ENCODE results near the gene GRIA1. TPM values are rescaled to one million over a fixed set of nuclear protein-coding genes. Genes with fewer than 3 reads are reported as not detected.

The GRIA1 gene
- polyA plus RNA-seq, 2 donors = 0.01 TPM; not detected in 1

DNA sequence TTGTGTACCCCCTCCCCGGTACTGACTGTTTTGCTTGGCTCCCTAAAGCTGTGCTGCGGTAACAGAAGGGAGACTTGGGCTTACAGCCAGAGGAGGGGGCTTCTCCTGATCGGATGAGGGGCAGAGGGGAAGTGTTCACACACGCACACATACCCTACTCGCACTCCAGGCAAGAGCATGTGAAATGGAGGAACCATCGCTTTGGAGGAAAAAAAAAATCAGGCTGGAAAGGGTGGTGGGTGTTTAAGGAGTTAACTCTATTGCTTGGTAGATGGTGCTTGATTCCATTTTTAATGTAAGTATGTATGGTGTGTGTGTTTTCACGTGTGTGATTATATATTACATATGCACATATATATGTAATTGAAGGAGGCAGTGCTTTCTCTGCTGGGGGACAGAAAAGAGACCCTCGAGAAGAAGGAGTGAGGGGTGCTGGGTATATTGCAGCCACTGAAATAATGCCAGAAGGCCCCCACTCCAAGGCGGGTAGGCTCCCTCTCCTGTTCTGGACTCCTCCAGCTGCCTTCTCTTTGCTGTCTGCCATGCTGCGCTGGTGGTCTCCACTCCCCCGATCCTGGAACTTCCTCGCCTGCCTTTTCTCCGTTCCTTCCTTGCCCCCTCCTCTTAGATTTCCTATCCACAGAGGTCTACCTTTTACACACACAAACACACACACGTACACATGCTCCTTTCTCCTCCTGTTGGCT is 721 bp downstream of the GRIA1 start:
- Histone ChIP-seq H3K27me3 (ENCODE audit: control insufficient read depth in 1 of 2, insufficient read depth in 2 of 2, low read length in 2 of 2) (no peaks in the 10 kb centered on the region), H3K4me3 (ENCODE audit: low read depth in 1 of 2, low read length in 2 of 2) (no peak overlapping the region), H3K9me3 (ENCODE audit: control insufficient read depth in 2 of 2, insufficient read depth in 1 of 2, low read depth in 1 of 2, low read length in 1 of 2) (no peaks in the 10 kb centered on the region), H3K4me1 (ENCODE audit: control insufficient read depth in 2 of 2, insufficient read depth in 2 of 2, low read length in 1 of 2) (no peaks in the 10 kb centered on the region), H3K27ac (ENCODE audit: low read depth in 2 of 2, low read length in 1 of 2) (no peak overlapping the region), H3K36me3 (ENCODE audit: control insufficient read depth in 2 of 2, insufficient read depth in 2 of 2, low read length in 1 of 2) (no peaks in the 10 kb centered on the region)
- WGBS, 2 donors = 24% methylated on average over 14 of the region's 14 CpGs

DNA sequence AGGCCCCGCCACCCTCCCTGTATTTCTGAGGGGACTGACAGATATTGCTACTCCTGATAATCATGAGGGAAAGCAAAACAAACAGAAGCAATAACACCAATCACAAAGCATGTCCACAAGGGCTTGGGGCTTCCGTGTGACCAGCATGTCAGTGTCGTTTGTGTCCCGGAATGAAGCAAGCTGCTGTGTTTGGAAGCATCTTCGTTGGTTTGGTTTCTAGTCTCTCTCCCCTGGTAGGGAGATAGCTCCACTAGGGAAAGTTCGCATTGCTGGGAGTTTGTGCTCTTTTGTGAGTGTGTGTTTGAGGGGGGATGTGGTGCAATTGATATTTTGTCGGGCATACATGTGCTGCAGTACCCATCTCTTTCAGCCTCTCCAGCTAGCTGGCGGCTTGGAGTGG is 1.4 kb downstream of the GRIA1 start:
- no peak overlapping the region for H3K27ac ChIP-seq (ENCODE audit: low read depth in 2 of 2, low read length in 1 of 2)
- no peaks in the 10 kb centered on the region for H3K36me3 ChIP-seq (ENCODE audit: control insufficient read depth in 2 of 2, insufficient read depth in 2 of 2, low read length in 1 of 2)
- H3K27me3 ChIP-seq (ENCODE audit: control insufficient read depth in 1 of 2, insufficient read depth in 2 of 2, low read length in 2 of 2) = no peaks in the 10 kb centered on the region
- no peaks in the 10 kb centered on the region for H3K4me1 ChIP-seq (ENCODE audit: control insufficient read depth in 2 of 2, insufficient read depth in 2 of 2, low read length in 1 of 2)
- no peak overlapping the region for H3K4me3 ChIP-seq (ENCODE audit: low read depth in 1 of 2, low read length in 2 of 2)
- no peaks in the 10 kb centered on the region for H3K9me3 ChIP-seq (ENCODE audit: control insufficient read depth in 2 of 2, insufficient read depth in 1 of 2, low read depth in 1 of 2, low read length in 1 of 2)
- 45 to 46% methylated on average over 8 of the region's 8 CpGs for WGBS, 2 donors

DNA sequence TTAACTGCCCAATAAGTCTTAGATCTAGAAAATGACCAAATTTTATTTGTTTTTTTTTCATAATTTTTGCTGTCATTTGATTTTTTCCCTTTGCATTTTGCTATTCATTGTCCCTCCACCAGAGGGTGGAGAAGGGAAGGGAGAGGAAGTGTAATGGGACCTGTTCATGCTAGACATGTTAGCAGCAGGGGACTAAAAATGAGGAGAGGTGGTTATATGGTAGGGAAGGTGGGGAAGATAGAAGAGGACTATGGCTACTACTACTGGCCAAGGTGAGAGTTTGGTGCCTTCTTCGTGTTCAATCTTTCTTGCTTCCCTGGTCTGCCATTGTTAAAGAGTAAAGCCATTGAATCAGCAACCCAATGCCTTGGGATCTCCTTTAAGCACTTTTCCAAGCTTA is 6.4 kb downstream of the GRIA1 start:
- Histone ChIP-seq H3K4me3 (ENCODE audit: low read depth in 1 of 2, low read length in 2 of 2) (no peak overlapping the region), H3K27me3 (ENCODE audit: control insufficient read depth in 1 of 2, insufficient read depth in 2 of 2, low read length in 2 of 2) (no peaks in the 10 kb centered on the region), H3K36me3 (ENCODE audit: control insufficient read depth in 2 of 2, insufficient read depth in 2 of 2, low read length in 1 of 2) (no peaks in the 10 kb centered on the region), H3K4me1 (ENCODE audit: control insufficient read depth in 2 of 2, insufficient read depth in 2 of 2, low read length in 1 of 2) (no peaks in the 10 kb centered on the region), H3K27ac (ENCODE audit: low read depth in 2 of 2, low read length in 1 of 2) (no peak overlapping the region), H3K9me3 (ENCODE audit: control insufficient read depth in 2 of 2, insufficient read depth in 1 of 2, low read depth in 1 of 2, low read length in 1 of 2) (no peaks in the 10 kb centered on the region)
- WGBS, 2 donors = 53 to 58% methylated on average over 1 of the region's 1 CpG

DNA sequence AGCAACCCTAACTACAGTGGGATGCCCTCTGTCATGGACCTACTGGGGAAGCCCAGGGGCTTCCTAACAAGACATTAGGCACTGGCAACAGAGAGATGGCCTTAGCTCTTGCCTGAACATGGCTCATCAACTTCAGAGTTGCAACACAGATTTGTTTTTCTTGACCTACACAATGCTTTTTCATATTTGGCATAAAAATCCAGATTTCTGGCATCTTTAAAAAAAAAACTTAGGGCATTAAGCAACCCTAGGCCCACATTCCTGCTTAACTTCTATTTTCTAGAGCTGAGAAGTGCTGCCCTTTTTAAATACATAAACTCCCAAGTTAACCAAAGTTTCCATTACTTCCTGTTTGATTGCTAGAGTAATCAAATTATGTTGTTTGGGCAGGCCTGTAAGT is 8.0 kb downstream of the GRIA1 start:
- Histone ChIP-seq H3K27me3 (ENCODE audit: control insufficient read depth in 1 of 2, insufficient read depth in 2 of 2, low read length in 2 of 2) (no peaks in the 10 kb centered on the region), H3K4me1 (ENCODE audit: control insufficient read depth in 2 of 2, insufficient read depth in 2 of 2, low read length in 1 of 2) (no peaks in the 10 kb centered on the region), H3K9me3 (ENCODE audit: control insufficient read depth in 2 of 2, insufficient read depth in 1 of 2, low read depth in 1 of 2, low read length in 1 of 2) (no peaks in the 10 kb centered on the region), H3K4me3 (ENCODE audit: low read depth in 1 of 2, low read length in 2 of 2) (no peak overlapping the region), H3K36me3 (ENCODE audit: control insufficient read depth in 2 of 2, insufficient read depth in 2 of 2, low read length in 1 of 2) (no peaks in the 10 kb centered on the region), H3K27ac (ENCODE audit: low read depth in 2 of 2, low read length in 1 of 2) (no peak overlapping the region)

DNA sequence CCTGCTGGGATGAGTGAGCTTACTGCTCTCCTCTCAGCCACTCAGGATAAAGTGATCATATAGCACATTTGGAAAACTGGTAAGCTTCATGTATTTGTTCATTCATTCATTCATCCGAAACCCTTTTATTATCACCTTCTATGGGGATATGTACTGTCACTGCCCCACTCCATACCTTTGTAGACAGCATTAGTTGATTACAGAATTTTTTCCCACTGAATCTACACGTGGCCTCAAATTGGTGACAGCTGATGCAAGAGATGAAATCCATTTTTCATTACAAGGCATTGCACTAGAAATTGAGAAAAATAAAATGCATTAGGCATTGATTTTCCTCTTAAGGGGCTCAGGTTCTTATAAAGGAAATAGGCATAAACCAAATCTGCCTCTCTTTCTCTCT is 9.7 kb downstream of the GRIA1 start:
- Histone ChIP-seq H3K27ac (ENCODE audit: low read depth in 2 of 2, low read length in 1 of 2) (no peak overlapping the region), H3K4me3 (ENCODE audit: low read depth in 1 of 2, low read length in 2 of 2) (no peak overlapping the region), H3K36me3 (ENCODE audit: control insufficient read depth in 2 of 2, insufficient read depth in 2 of 2, low read length in 1 of 2) (no peaks in the 10 kb centered on the region), H3K4me1 (ENCODE audit: control insufficient read depth in 2 of 2, insufficient read depth in 2 of 2, low read length in 1 of 2) (no peaks in the 10 kb centered on the region), H3K9me3 (ENCODE audit: control insufficient read depth in 2 of 2, insufficient read depth in 1 of 2, low read depth in 1 of 2, low read length in 1 of 2) (no peaks in the 10 kb centered on the region), H3K27me3 (ENCODE audit: control insufficient read depth in 1 of 2, insufficient read depth in 2 of 2, low read length in 2 of 2) (no peaks in the 10 kb centered on the region)
- WGBS, 2 donors = 60 to 68% methylated on average over 2 of the region's 2 CpGs

DNA sequence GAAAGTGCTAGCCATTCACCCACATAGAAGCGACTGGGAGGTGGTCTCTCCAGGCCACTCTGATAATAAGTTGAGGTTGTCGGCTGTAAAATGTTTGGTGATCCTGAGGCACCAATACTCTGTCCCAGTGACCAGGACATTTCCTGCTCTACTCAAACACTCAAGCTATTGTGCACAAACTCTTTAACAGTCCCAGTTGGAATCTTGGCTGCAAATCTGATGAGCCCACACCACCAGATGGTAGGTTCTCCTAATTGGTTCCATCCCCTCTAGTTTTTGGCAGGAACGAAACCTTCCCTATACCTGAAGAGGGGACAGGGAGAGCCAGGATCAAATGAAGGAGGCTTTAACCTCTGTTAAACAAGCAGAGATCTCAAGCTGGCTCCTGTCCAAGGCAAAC is 14.3 kb downstream of the GRIA1 start:
- no peak overlapping the region for H3K27ac ChIP-seq (ENCODE audit: low read depth in 2 of 2, low read length in 1 of 2)
- H3K36me3 ChIP-seq (ENCODE audit: control insufficient read depth in 2 of 2, insufficient read depth in 2 of 2, low read length in 1 of 2) = no peaks in the 10 kb centered on the region
- no peak overlapping the region for H3K4me3 ChIP-seq (ENCODE audit: low read depth in 1 of 2, low read length in 2 of 2)
- H3K9me3 ChIP-seq (ENCODE audit: control insufficient read depth in 2 of 2, insufficient read depth in 1 of 2, low read depth in 1 of 2, low read length in 1 of 2) = no peaks in the 10 kb centered on the region
- H3K4me1 ChIP-seq (ENCODE audit: control insufficient read depth in 2 of 2, insufficient read depth in 2 of 2, low read length in 1 of 2) = no peaks in the 10 kb centered on the region
- H3K27me3 ChIP-seq (ENCODE audit: control insufficient read depth in 1 of 2, insufficient read depth in 2 of 2, low read length in 2 of 2) = no peaks in the 10 kb centered on the region
- WGBS, 2 donors = 85 to 87% methylated on average over 3 of the region's 3 CpGs

DNA sequence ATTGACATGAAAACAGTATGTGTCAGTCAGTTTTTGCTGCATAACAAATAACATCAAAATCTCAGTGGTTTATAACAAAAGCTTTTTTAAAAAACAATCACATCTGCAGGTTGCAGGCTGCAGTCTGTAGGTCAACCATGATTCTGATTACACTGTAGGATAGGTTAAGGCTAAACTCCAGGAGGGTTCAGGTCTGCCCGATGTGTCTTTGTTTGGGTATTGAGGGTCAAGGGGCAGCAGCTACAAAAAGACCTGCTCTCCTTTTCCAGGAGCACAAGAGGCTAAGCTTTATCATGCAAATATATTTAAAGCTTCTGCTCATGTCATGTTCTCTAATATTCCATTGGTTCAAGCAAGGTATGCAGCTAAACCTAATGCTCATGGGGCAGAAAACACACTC is 18.2 kb downstream of the GRIA1 start:
- 81 to 96% methylated on average over 1 of the region's 1 CpG for WGBS, 2 donors

DNA sequence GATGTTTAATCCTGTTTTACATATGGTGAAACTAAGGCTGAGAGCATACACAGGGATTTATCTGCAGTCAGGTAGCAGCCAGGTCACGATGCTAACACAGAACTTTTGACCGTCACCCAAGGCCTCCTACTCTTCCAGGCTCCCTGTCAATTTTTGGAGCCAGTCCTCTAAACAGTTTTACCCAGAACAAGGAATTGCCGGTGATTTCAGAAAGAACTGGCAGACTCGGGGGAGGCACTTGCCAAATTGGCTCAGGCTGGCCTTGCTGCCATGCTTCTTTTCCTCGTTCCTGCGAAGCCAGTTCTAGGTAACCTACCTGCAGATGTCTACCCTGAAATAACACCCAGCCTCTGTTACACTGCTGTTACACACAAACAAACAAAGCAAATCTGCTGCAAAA is 21.2 kb downstream of the GRIA1 start:
- Histone ChIP-seq H3K4me3 (ENCODE audit: low read depth in 1 of 2, low read length in 2 of 2) (no peak overlapping the region), H3K27me3 (ENCODE audit: control insufficient read depth in 1 of 2, insufficient read depth in 2 of 2, low read length in 2 of 2) (no peaks in the 10 kb centered on the region), H3K27ac (ENCODE audit: low read depth in 2 of 2, low read length in 1 of 2) (no peak overlapping the region), H3K9me3 (ENCODE audit: control insufficient read depth in 2 of 2, insufficient read depth in 1 of 2, low read depth in 1 of 2, low read length in 1 of 2) (no peaks in the 10 kb centered on the region), H3K36me3 (ENCODE audit: control insufficient read depth in 2 of 2, insufficient read depth in 2 of 2, low read length in 1 of 2) (no peaks in the 10 kb centered on the region), H3K4me1 (ENCODE audit: control insufficient read depth in 2 of 2, insufficient read depth in 2 of 2, low read length in 1 of 2) (no peaks in the 10 kb centered on the region)
- 54 to 62% methylated on average over 6 of the region's 6 CpGs for WGBS, 2 donors

More for the DNA sequence above, 18.2 kb downstream of the GRIA1 start:
- H3K4me1 ChIP-seq (ENCODE audit: control insufficient read depth in 2 of 2, insufficient read depth in 2 of 2, low read length in 1 of 2) = no peaks in the 10 kb centered on the region
- H3K27me3 ChIP-seq (ENCODE audit: control insufficient read depth in 1 of 2, insufficient read depth in 2 of 2, low read length in 2 of 2) = no peaks in the 10 kb centered on the region
- H3K36me3 ChIP-seq (ENCODE audit: control insufficient read depth in 2 of 2, insufficient read depth in 2 of 2, low read length in 1 of 2) = no peaks in the 10 kb centered on the region
- H3K4me3 ChIP-seq (ENCODE audit: low read depth in 1 of 2, low read length in 2 of 2) = no peak overlapping the region
- no peaks in the 10 kb centered on the region for H3K9me3 ChIP-seq (ENCODE audit: control insufficient read depth in 2 of 2, insufficient read depth in 1 of 2, low read depth in 1 of 2, low read length in 1 of 2)
- no peak overlapping the region for H3K27ac ChIP-seq (ENCODE audit: low read depth in 2 of 2, low read length in 1 of 2)

DNA sequence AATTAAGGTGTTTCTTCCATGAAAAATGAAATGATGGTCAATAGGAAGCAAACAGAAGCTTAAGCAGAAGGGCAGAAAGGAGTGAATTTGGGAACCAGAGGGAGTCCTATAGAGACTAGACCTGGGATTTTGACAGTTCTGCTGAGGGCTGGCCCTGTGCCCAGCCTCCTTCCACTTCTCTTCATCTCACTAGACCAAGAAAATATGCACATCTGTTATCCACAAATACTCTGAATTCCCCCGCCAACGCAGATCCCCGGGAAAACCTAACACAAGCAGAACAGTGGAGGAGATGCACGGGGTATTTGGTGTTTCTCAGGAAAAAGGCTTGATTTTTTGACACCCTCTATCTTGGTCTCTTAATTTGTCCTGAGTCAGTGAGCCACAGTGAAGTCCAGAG is 22.7 kb downstream of the GRIA1 start:
- no peaks in the 10 kb centered on the region for H3K27me3 ChIP-seq (ENCODE audit: control insufficient read depth in 1 of 2, insufficient read depth in 2 of 2, low read length in 2 of 2)
- H3K4me1 ChIP-seq (ENCODE audit: control insufficient read depth in 2 of 2, insufficient read depth in 2 of 2, low read length in 1 of 2) = peaks cover 0 to 2% of the 10 kb centered on the region in 2 donors
- no peaks in the 10 kb centered on the region for H3K9me3 ChIP-seq (ENCODE audit: control insufficient read depth in 2 of 2, insufficient read depth in 1 of 2, low read depth in 1 of 2, low read length in 1 of 2)
- no peak overlapping the region for H3K27ac ChIP-seq (ENCODE audit: low read depth in 2 of 2, low read length in 1 of 2)
- H3K36me3 ChIP-seq (ENCODE audit: control insufficient read depth in 2 of 2, insufficient read depth in 2 of 2, low read length in 1 of 2) = no peaks in the 10 kb centered on the region
- WGBS, 2 donors = 76 to 79% methylated on average over 4 of the region's 4 CpGs
- no peak overlapping the region for H3K4me3 ChIP-seq (ENCODE audit: low read depth in 1 of 2, low read length in 2 of 2)

DNA sequence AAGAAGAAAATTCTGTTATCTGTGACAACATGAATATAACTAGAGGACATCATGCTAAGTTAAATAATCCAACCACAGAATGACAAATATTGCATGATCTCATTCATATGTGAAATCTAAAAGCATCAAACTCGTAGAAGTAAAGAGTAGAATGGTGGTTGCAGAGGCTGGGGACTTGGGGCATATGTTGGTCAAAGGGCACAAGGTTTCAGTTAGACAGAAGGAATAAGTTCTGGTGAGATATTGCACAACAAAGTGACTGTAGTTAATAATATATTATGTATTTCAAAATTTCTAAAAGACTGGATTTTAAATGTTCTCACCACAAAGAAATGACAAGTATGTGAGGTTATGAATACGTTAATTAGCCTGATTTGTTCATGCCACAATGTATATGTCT is 24.8 kb downstream of the GRIA1 start:
- 70 to 72% methylated on average over 2 of the region's 2 CpGs for WGBS, 2 donors
- Histone ChIP-seq H3K27me3 (ENCODE audit: control insufficient read depth in 1 of 2, insufficient read depth in 2 of 2, low read length in 2 of 2) (no peaks in the 10 kb centered on the region), H3K9me3 (ENCODE audit: control insufficient read depth in 2 of 2, insufficient read depth in 1 of 2, low read depth in 1 of 2, low read length in 1 of 2) (no peaks in the 10 kb centered on the region), H3K27ac (ENCODE audit: low read depth in 2 of 2, low read length in 1 of 2) (no peak overlapping the region), H3K4me3 (ENCODE audit: low read depth in 1 of 2, low read length in 2 of 2) (no peak overlapping the region), H3K36me3 (ENCODE audit: control insufficient read depth in 2 of 2, insufficient read depth in 2 of 2, low read length in 1 of 2) (no peaks in the 10 kb centered on the region), H3K4me1 (ENCODE audit: control insufficient read depth in 2 of 2, insufficient read depth in 2 of 2, low read length in 1 of 2) (peaks cover 0 to 2% of the 10 kb centered on the region in 2 donors)

Measured in esophagus (tissue), 2 donors.